Peyer's patch (tissue), 4 donors: ENCODE data around the gene BMPER.

ENCODE experiments used
- POLR2A ChIP-seq, 2 donors: fragments of 450-650 bp; IDR thresholded peaks; one replicate each; pipeline ENCODE4 v1.5.1; 2017; ENCODE audit warnings: antibody characterized with exemption in 2 of 2, mild to moderate bottlenecking in 2 of 2, moderate library complexity in 2 of 2
- TF ChIP-seq, protein P1 (sequence below), 6 experiments: fragments of 450-650 bp in 4 of 6; fragments of 200-600 bp in 2 of 6; sonication (generic) in 1 of 6; IDR thresholded peaks; one replicate each; pipeline ENCODE4 v1.5.1; 2017 to 2019; ENCODE audit warnings: antibody characterized with exemption in 6 of 6, mild to moderate bottlenecking in 3 of 6, moderate library complexity in 1 of 6

GRCh38 chr7:34066411-34066810 lies 161.1 kb downstream of the BMPER start:
- TF ChIP-seq, protein P1, sequence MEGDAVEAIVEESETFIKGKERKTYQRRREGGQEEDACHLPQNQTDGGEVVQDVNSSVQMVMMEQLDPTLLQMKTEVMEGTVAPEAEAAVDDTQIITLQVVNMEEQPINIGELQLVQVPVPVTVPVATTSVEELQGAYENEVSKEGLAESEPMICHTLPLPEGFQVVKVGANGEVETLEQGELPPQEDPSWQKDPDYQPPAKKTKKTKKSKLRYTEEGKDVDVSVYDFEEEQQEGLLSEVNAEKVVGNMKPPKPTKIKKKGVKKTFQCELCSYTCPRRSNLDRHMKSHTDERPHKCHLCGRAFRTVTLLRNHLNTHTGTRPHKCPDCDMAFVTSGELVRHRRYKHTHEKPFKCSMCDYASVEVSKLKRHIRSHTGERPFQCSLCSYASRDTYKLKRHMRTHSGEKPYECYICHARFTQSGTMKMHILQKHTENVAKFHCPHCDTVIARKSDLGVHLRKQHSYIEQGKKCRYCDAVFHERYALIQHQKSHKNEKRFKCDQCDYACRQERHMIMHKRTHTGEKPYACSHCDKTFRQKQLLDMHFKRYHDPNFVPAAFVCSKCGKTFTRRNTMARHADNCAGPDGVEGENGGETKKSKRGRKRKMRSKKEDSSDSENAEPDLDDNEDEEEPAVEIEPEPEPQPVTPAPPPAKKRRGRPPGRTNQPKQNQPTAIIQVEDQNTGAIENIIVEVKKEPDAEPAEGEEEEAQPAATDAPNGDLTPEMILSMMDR (IDR thresholded peaks at IDR 0.05), result no peak
- no peak for TF ChIP-seq POLR2A (IDR thresholded peaks at IDR 0.05)
